Panc1 (cell line): Measurements from ENCODE around the gene CR2. TPM values are rescaled to one million over a fixed set of nuclear protein-coding genes. Genes with fewer than 3 reads are reported as not detected.

ENCODE experiments used
- ATAC-seq: fragments of 200-7000 bp; cut with Tn5 transposase; 2 replicates; pipeline ENCODE4 v1.9.1; 2020; ENCODE audit warnings: mild to moderate bottlenecking, moderate library complexity
- BruUV-seq: library from RNA; stranded (reverse); fragments of 400-500 nt; replicated peaks from 2 replicates; lab custom pipeline; 2021; lab: Mats Ljungman, UMichigan
- CTCF ChIA-PET: fragments of 300-600 bp; sonication (Branson Sonifier 250); formaldehyde crosslinking; loops from one replicate; lab custom pipeline; 2022; ENCODE audit warnings: antibody characterized with exemption; lab: Charles Lee
- POLR2A ChIA-PET: fragments of 300-600 bp; sonication (Branson Sonifier 250); formaldehyde crosslinking; loops from one replicate; lab custom pipeline; 2022; ENCODE audit warnings: antibody characterized with exemption; lab: Charles Lee
- DNase-seq: peaks from one replicate; pipeline ENCODE4 v3.0.0-alpha.2; 2010; ENCODE audit warnings: low read depth, low spot score
- H3K27ac ChIP-seq: 2 replicates; pipeline ENCODE4 v1.5.1; 2011; ENCODE audit warnings: mild to moderate bottlenecking, low read length, inconsistent platforms
- H3K27me3 ChIP-seq: fragments of 200-500 bp; sonication (Bioruptor generic); 2 replicates; pipeline ENCODE4 v1.6.0; 2014; ENCODE audit warnings: low read length, inconsistent platforms; ENCODE audit not compliant: control insufficient read depth, insufficient read depth
- H3K36me3 ChIP-seq: fragments of 200-500 bp; sonication (Bioruptor generic); 2 replicates; pipeline ENCODE4 v1.5.1; 2014; ENCODE audit warnings: inconsistent platforms, mild to moderate bottlenecking, low read length, moderate library complexity; ENCODE audit not compliant: control insufficient read depth, insufficient read depth
- H3K4me1 ChIP-seq: 2 replicates; pipeline ENCODE4 v1.5.1; 2011; ENCODE audit warnings: inconsistent platforms, mild to moderate bottlenecking, low read length, moderate library complexity; ENCODE audit not compliant: control insufficient read depth, insufficient read depth
- H3K4me3 ChIP-seq, 2 experiments: 2 replicates each; pipeline ENCODE4 v1.5.1; 2011 to 2012; ENCODE audit warnings: low read depth in 2 of 2, low read length in 2 of 2, mild to moderate bottlenecking in 2 of 2, inconsistent platforms in 1 of 2, moderate library complexity in 1 of 2
- H3K9me3 ChIP-seq: fragments of 200-500 bp; sonication (Bioruptor generic); 2 replicates; pipeline ENCODE4 v1.5.1; 2014; ENCODE audit warnings: low read depth, mild to moderate bottlenecking, inconsistent platforms, low read length, moderate library complexity; ENCODE audit not compliant: control insufficient read depth, insufficient read depth
- POLR2AphosphoS5 ChIP-seq: IDR thresholded peaks from 2 replicates; pipeline ENCODE4 v1.6.1; 2012; ENCODE audit warnings: mild to moderate bottlenecking, low read depth, low read length, moderate library complexity
- SIN3A ChIP-seq: IDR thresholded peaks from 2 replicates; pipeline ENCODE4 v1.6.1; 2012; ENCODE audit warnings: low read depth, mild to moderate bottlenecking, low read length, moderate library complexity, borderline replicate concordance; ENCODE audit not compliant: insufficient read depth
- TCF7L2 ChIP-seq: IDR thresholded peaks from 2 replicates; pipeline ENCODE4 v1.6.1; 2011; ENCODE audit warnings: mild to moderate bottlenecking, low read depth, low read length, inconsistent platforms
- in situ Hi-C: cut with HindIII; loops from 2 replicates; pipeline ENCODE4 v1.10.0; 2016; ENCODE audit warnings: low sequenced_read_pairs, low pct_unique_long_range_greater_than_20kb
- intact Hi-C: fragments of 100-400 bp; cut with micrococcal nuclease; formaldehyde crosslinking; loops from one replicate; pipeline ENCODE4 v1.10.0; 2022; ENCODE audit not compliant: unreplicated experiment
- total RNA-seq: library from RNA; stranded (reverse); gene quantifications from one replicate; pipeline ENCODE4 v1.2.1, GENCODE V29; 2021; ENCODE audit not compliant: unreplicated experiment
- TF ChIP-seq, protein P1 (sequence below): fragments of 450-650 bp; IDR thresholded peaks from 2 replicates; pipeline ENCODE4 v1.5.1; 2017; ENCODE audit warnings: mild to moderate bottlenecking
- TF ChIP-seq, protein P2 (sequence below), 2 experiments: IDR thresholded peaks; 2 replicates each; pipeline ENCODE4 v1.6.1; 2011 to 2012; ENCODE audit warnings: low read depth in 2 of 2, control low read depth in 1 of 2, low read length in 1 of 2, mild to moderate bottlenecking in 1 of 2, moderate library complexity in 1 of 2; ENCODE audit not compliant: insufficient read depth in 1 of 2

CR2 gene
- total RNA-seq, 1 experiment from 2014 or later: 0.08 TPM

DNA sequence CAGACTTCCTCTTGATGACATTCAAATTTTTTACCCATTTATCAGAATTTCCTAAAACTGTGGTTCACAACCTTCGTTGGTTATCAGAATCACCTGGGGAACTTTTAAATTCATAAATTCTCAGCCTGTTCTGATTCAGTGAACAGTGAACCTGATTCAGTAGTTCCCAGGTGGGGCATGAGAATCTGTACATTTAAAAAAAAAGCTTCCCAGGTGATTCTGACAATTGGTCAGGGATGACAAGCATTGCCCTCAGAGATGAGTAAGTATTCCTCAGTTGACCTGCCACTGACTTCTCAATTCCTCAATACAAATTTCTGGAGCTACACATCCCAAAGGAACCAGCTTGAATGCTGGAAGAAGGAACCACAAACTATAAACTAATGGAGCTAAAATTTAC, 23.5 kb upstream of the CR2 start:
- Histone ChIP-seq H3K4me3 (no peak overlapping the region), H3K27ac (no peak overlapping the region), H3K4me1 (no peaks in the 10 kb centered on the region), H3K36me3 (0 out of 2 replicates have a peak, but pooled peaks cover 2% of the 10 kb centered on the region), H3K27me3 (no peaks in the 10 kb centered on the region; the same call in 1 of the 2 replicates), H3K9me3 (no peaks in the 10 kb centered on the region)
- TF ChIP-seq TCF7L2 (no peak), SIN3A (no peak), POLR2AphosphoS5 (no peak)
- TF ChIP-seq, protein P1, sequence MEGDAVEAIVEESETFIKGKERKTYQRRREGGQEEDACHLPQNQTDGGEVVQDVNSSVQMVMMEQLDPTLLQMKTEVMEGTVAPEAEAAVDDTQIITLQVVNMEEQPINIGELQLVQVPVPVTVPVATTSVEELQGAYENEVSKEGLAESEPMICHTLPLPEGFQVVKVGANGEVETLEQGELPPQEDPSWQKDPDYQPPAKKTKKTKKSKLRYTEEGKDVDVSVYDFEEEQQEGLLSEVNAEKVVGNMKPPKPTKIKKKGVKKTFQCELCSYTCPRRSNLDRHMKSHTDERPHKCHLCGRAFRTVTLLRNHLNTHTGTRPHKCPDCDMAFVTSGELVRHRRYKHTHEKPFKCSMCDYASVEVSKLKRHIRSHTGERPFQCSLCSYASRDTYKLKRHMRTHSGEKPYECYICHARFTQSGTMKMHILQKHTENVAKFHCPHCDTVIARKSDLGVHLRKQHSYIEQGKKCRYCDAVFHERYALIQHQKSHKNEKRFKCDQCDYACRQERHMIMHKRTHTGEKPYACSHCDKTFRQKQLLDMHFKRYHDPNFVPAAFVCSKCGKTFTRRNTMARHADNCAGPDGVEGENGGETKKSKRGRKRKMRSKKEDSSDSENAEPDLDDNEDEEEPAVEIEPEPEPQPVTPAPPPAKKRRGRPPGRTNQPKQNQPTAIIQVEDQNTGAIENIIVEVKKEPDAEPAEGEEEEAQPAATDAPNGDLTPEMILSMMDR: no peak
- TF ChIP-seq, protein P2, sequence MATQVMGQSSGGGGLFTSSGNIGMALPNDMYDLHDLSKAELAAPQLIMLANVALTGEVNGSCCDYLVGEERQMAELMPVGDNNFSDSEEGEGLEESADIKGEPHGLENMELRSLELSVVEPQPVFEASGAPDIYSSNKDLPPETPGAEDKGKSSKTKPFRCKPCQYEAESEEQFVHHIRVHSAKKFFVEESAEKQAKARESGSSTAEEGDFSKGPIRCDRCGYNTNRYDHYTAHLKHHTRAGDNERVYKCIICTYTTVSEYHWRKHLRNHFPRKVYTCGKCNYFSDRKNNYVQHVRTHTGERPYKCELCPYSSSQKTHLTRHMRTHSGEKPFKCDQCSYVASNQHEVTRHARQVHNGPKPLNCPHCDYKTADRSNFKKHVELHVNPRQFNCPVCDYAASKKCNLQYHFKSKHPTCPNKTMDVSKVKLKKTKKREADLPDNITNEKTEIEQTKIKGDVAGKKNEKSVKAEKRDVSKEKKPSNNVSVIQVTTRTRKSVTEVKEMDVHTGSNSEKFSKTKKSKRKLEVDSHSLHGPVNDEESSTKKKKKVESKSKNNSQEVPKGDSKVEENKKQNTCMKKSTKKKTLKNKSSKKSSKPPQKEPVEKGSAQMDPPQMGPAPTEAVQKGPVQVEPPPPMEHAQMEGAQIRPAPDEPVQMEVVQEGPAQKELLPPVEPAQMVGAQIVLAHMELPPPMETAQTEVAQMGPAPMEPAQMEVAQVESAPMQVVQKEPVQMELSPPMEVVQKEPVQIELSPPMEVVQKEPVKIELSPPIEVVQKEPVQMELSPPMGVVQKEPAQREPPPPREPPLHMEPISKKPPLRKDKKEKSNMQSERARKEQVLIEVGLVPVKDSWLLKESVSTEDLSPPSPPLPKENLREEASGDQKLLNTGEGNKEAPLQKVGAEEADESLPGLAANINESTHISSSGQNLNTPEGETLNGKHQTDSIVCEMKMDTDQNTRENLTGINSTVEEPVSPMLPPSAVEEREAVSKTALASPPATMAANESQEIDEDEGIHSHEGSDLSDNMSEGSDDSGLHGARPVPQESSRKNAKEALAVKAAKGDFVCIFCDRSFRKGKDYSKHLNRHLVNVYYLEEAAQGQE (IDR thresholded peaks at IDR 0.05; ENCODE audit: insufficient read depth in 1 of 2, low read depth in 2 of 2, low read length in 1 of 2): no peak
- CTCF ChIA-PET: no interaction called here
- in situ Hi-C loops: no loop called here
- ATAC-seq (no peak), DNase-seq (no peak)
- POLR2A ChIA-PET: no interaction called here
- BruUV-seq: no TSS peak
- intact Hi-C loops: no loop called here

DNA sequence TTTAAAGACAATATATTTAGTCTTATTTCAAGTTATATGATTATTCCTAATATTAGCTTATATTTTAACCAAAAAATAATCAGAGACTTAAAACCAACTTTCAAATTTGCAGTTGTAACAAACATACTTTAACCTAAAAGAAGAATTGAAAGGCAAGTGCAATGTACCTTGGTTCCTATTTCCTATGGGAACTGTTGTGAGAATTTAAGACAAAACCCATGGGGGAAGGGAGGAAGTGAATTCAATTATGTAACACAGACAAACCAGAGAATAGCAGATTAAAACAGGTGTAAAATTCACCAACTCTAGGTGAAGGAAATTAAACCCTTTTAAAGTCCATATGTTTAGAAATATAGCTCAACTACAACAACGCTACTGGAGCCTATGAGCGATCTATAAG, 22.6 kb upstream of the CR2 start:
- ATAC-seq (no peak), DNase-seq (no peak)
- Histone ChIP-seq H3K4me3 (no peak overlapping the region), H3K4me1 (no peaks in the 10 kb centered on the region), H3K27ac (no peak overlapping the region), H3K9me3 (no peaks in the 10 kb centered on the region), H3K36me3 (0 out of 2 replicates have a peak, but pooled peaks cover 2% of the 10 kb centered on the region), H3K27me3 (no peaks in the 10 kb centered on the region; the same call in 1 of the 2 replicates)
- CTCF ChIA-PET: no interaction called here
- BruUV-seq: no TSS peak
- intact Hi-C loops: no loop called here
- no peak for TF ChIP-seq POLR2AphosphoS5
- TF ChIP-seq, protein P1: no peak
- no peak for TF ChIP-seq TCF7L2
- TF ChIP-seq SIN3A: no peak
- TF ChIP-seq, protein P2 (IDR thresholded peaks at IDR 0.05; ENCODE audit: insufficient read depth in 1 of 2, low read depth in 2 of 2, low read length in 1 of 2): no peak
- POLR2A ChIA-PET: no interaction called here
- in situ Hi-C loops: no loop called here
